ENCODE data around the gene DAZAP1.

DAZAP1 gene

GRCh38 chr19:1424192-1424955, 17.0 kb downstream of the DAZAP1 start:
- H3K4me1 ChIP-seq (ENCODE audit: control insufficient read depth, insufficient read depth, low read length) = peaks cover 10% of the 10 kb centered on the region
- H3K4me2 ChIP-seq (ENCODE audit: low read length) = no peak overlapping the region
- H3K36me3 ChIP-seq (ENCODE audit: insufficient read depth, low read length) = peaks cover 93% of the 10 kb centered on the region
- no peaks in the 10 kb centered on the region for H3K9me3 ChIP-seq (replicated peaks; ENCODE audit: low read length)
- H3K4me3 ChIP-seq (ENCODE audit: low read length) = no peak overlapping the region
- H3K27me3 ChIP-seq (ENCODE audit: control insufficient read depth, insufficient read depth, low read length) = no peaks in the 10 kb centered on the region
- H3K9ac ChIP-seq (ENCODE audit: low read depth, low read length) = no peak overlapping the region

GRCh38 chr19:1425102-1425837, 17.9 kb downstream of the DAZAP1 start:
- Histone ChIP-seq H3K9me3 (replicated peaks; ENCODE audit: low read length) (no peaks in the 10 kb centered on the region), H3K9ac (ENCODE audit: low read depth, low read length) (no peak overlapping the region), H3K4me3 (ENCODE audit: low read length) (no peak overlapping the region), H3K27me3 (ENCODE audit: control insufficient read depth, insufficient read depth, low read length) (no peaks in the 10 kb centered on the region), H3K4me1 (ENCODE audit: control insufficient read depth, insufficient read depth, low read length) (peaks cover 10% of the 10 kb centered on the region), H3K36me3 (ENCODE audit: insufficient read depth, low read length) (peaks cover 92% of the 10 kb centered on the region), H3K4me2 (ENCODE audit: low read length) (no peak overlapping the region)

- no peaks in the 10 kb centered on the region for H3K27me3 ChIP-seq (ENCODE audit: control insufficient read depth, insufficient read depth, low read length)
- H3K9ac ChIP-seq (ENCODE audit: low read depth, low read length) = no peak overlapping the region
- peaks cover 86% of the 10 kb centered on the region for H3K36me3 ChIP-seq (ENCODE audit: insufficient read depth, low read length)
- no peak overlapping the region for H3K4me2 ChIP-seq (ENCODE audit: low read length)
- no peaks in the 10 kb centered on the region for H3K9me3 ChIP-seq (replicated peaks; ENCODE audit: low read length)
- no peak overlapping the region for H3K4me3 ChIP-seq (ENCODE audit: low read length)
- peaks cover 10% of the 10 kb centered on the region for H3K4me1 ChIP-seq (ENCODE audit: control insufficient read depth, insufficient read depth, low read length)
These were observed 18.5 kb downstream of the DAZAP1 start for GRCh38 chr19:1425902-1426301.

GRCh38 chr19:1426736-1427135, 19.4 kb downstream of the DAZAP1 start:
- H3K36me3 ChIP-seq (ENCODE audit: insufficient read depth, low read length) = peaks cover 82% of the 10 kb centered on the region
- no peak overlapping the region for H3K9ac ChIP-seq (ENCODE audit: low read depth, low read length)

GRCh38 chr19:1427221-1427920, 20.0 kb downstream of the DAZAP1 start:
- H3K27me3 ChIP-seq (ENCODE audit: control insufficient read depth, insufficient read depth, low read length) = no peaks in the 10 kb centered on the region
- H3K36me3 ChIP-seq (ENCODE audit: insufficient read depth, low read length) = peaks cover 82% of the 10 kb centered on the region
- H3K4me3 ChIP-seq (ENCODE audit: low read length) = no peak overlapping the region
- H3K4me1 ChIP-seq (ENCODE audit: control insufficient read depth, insufficient read depth, low read length) = peaks cover under 1% of the 10 kb centered on the region
- no peak overlapping the region for H3K9ac ChIP-seq (ENCODE audit: low read depth, low read length)
- H3K4me2 ChIP-seq (ENCODE audit: low read length) = no peak overlapping the region
- no peaks in the 10 kb centered on the region for H3K9me3 ChIP-seq (replicated peaks; ENCODE audit: low read length)

More at GRCh38 chr19:1426736-1427135, 19.4 kb downstream of the DAZAP1 start:
- Histone ChIP-seq H3K4me2 (ENCODE audit: low read length) (no peak overlapping the region), H3K4me1 (ENCODE audit: control insufficient read depth, insufficient read depth, low read length) (peaks cover 6% of the 10 kb centered on the region), H3K9me3 (replicated peaks; ENCODE audit: low read length) (no peaks in the 10 kb centered on the region), H3K4me3 (ENCODE audit: low read length) (no peak overlapping the region), H3K27me3 (ENCODE audit: control insufficient read depth, insufficient read depth, low read length) (no peaks in the 10 kb centered on the region)

- Histone ChIP-seq H3K27me3 (ENCODE audit: control insufficient read depth, insufficient read depth, low read length) (no peaks in the 10 kb centered on the region), H3K4me2 (ENCODE audit: low read length) (no peak overlapping the region), H3K9ac (ENCODE audit: low read depth, low read length) (no peak overlapping the region), H3K9me3 (replicated peaks; ENCODE audit: low read length) (no peaks in the 10 kb centered on the region), H3K36me3 (ENCODE audit: insufficient read depth, low read length) (peaks cover 82% of the 10 kb centered on the region), H3K4me3 (ENCODE audit: low read length) (no peak overlapping the region), H3K4me1 (ENCODE audit: control insufficient read depth, insufficient read depth, low read length) (no peaks in the 10 kb centered on the region)
These were observed 21.5 kb downstream of the DAZAP1 start for GRCh38 chr19:1428738-1429391.

GRCh38 chr19:1429750-1430149, 22.4 kb downstream of the DAZAP1 start:
- peaks cover 84% of the 10 kb centered on the region for H3K36me3 ChIP-seq (ENCODE audit: insufficient read depth, low read length)
- no peak overlapping the region for H3K4me3 ChIP-seq (ENCODE audit: low read length)
- H3K27me3 ChIP-seq (ENCODE audit: control insufficient read depth, insufficient read depth, low read length) = no peaks in the 10 kb centered on the region
- no peaks in the 10 kb centered on the region for H3K9me3 ChIP-seq (replicated peaks; ENCODE audit: low read length)
- H3K9ac ChIP-seq (ENCODE audit: low read depth, low read length) = no peak overlapping the region
- H3K4me1 ChIP-seq (ENCODE audit: control insufficient read depth, insufficient read depth, low read length) = no peaks in the 10 kb centered on the region
- H3K4me2 ChIP-seq (ENCODE audit: low read length) = no peak overlapping the region

GRCh38 chr19:1430246-1430645, 22.9 kb downstream of the DAZAP1 start:
- Histone ChIP-seq H3K9ac (ENCODE audit: low read depth, low read length) (no peak overlapping the region), H3K4me2 (ENCODE audit: low read length) (no peak overlapping the region), H3K4me1 (ENCODE audit: control insufficient read depth, insufficient read depth, low read length) (no peaks in the 10 kb centered on the region), H3K27me3 (ENCODE audit: control insufficient read depth, insufficient read depth, low read length) (no peaks in the 10 kb centered on the region), H3K36me3 (ENCODE audit: insufficient read depth, low read length) (peaks cover 84% of the 10 kb centered on the region), H3K9me3 (replicated peaks; ENCODE audit: low read length) (no peaks in the 10 kb centered on the region), H3K4me3 (ENCODE audit: low read length) (no peak overlapping the region)

- no peak overlapping the region for H3K4me3 ChIP-seq (ENCODE audit: low read length)
- H3K36me3 ChIP-seq (ENCODE audit: insufficient read depth, low read length) = peaks cover 78% of the 10 kb centered on the region
- H3K9ac ChIP-seq (ENCODE audit: low read depth, low read length) = no peak overlapping the region
- H3K9me3 ChIP-seq (replicated peaks; ENCODE audit: low read length) = no peaks in the 10 kb centered on the region
- peaks cover 6% of the 10 kb centered on the region for H3K4me1 ChIP-seq (ENCODE audit: control insufficient read depth, insufficient read depth, low read length)
- H3K4me2 ChIP-seq (ENCODE audit: low read length) = no peak overlapping the region
- H3K27me3 ChIP-seq (ENCODE audit: control insufficient read depth, insufficient read depth, low read length) = no peaks in the 10 kb centered on the region
These were observed 24.5 kb downstream of the DAZAP1 start for GRCh38 chr19:1431759-1432506.

GRCh38 chr19:1432507-1432887, 25.1 kb downstream of the DAZAP1 start:
- H3K36me3 ChIP-seq (ENCODE audit: insufficient read depth, low read length) = peaks cover 72% of the 10 kb centered on the region
- no peak overlapping the region for H3K4me3 ChIP-seq (ENCODE audit: low read length)
- H3K9ac ChIP-seq (ENCODE audit: low read depth, low read length) = no peak overlapping the region

More at GRCh38 chr19:1432507-1432887, 25.1 kb downstream of the DAZAP1 start:
- no peak overlapping the region for H3K4me2 ChIP-seq (ENCODE audit: low read length)
- H3K27me3 ChIP-seq (ENCODE audit: control insufficient read depth, insufficient read depth, low read length) = no peaks in the 10 kb centered on the region
- no peaks in the 10 kb centered on the region for H3K9me3 ChIP-seq (replicated peaks; ENCODE audit: low read length)
- H3K4me1 ChIP-seq (ENCODE audit: control insufficient read depth, insufficient read depth, low read length) = peaks cover 6% of the 10 kb centered on the region
